Endothelial cell (in vitro differentiated cells): ENCODE results near the gene FBXL13. TPM values are rescaled to one million over a fixed set of nuclear protein-coding genes. Genes with fewer than 3 reads are reported as not detected.
"Not testable (repeated sequence)": the region's sequence is repeated elsewhere in the genome, so short reads cannot be mapped to it uniquely, and the experiment has no call there.

Source experiments
- DNase-seq: peaks from one replicate; pipeline ENCODE4 v3.0.0; 2021; ENCODE audit warnings: low spot score
- H3K27ac Mint-ChIP-seq: one replicate; pipeline ENCODE4 v1.8.0; 2021; ENCODE audit warnings: mixed read lengths, inconsistent platforms; ENCODE audit not compliant: unreplicated experiment
- H3K27me3 Mint-ChIP-seq: one replicate; pipeline ENCODE4 v1.8.0; 2021; ENCODE audit warnings: mild to moderate bottlenecking, moderate library complexity, mixed read lengths, inconsistent platforms; ENCODE audit not compliant: unreplicated experiment
- H3K36me3 Mint-ChIP-seq: one replicate; pipeline ENCODE4 v1.8.0; 2021; ENCODE audit warnings: mild to moderate bottlenecking, low read depth, mixed read lengths, inconsistent platforms; ENCODE audit not compliant: unreplicated experiment
- H3K4me1 Mint-ChIP-seq: one replicate; pipeline ENCODE4 v1.8.0; 2021; ENCODE audit warnings: mild to moderate bottlenecking, mixed read lengths, inconsistent platforms; ENCODE audit not compliant: unreplicated experiment
- H3K4me3 Mint-ChIP-seq: one replicate; pipeline ENCODE4 v1.8.0; 2021; ENCODE audit warnings: mild to moderate bottlenecking, mixed read lengths, inconsistent platforms; ENCODE audit not compliant: unreplicated experiment
- H3K9me3 Mint-ChIP-seq: one replicate; pipeline ENCODE4 v1.8.0; 2021; ENCODE audit warnings: mixed read lengths, inconsistent platforms; ENCODE audit not compliant: unreplicated experiment
- CTCF ChIP-seq: fragments of 200-600 bp; sonication (generic); IDR thresholded peaks from one replicate; pipeline ENCODE4 v1.5.0; 2021; ENCODE audit warnings: antibody characterized with exemption; ENCODE audit not compliant: unreplicated experiment
- total RNA-seq: library from RNA; stranded (reverse); fragmentation: NEBNext Ultra II Directional; extraction: Animal tissue kit (Norgen Biotek cat#: 25700); gene quantifications from one replicate; pipeline ENCODE4 v1.2.1, GENCODE V29; 2021; ENCODE audit not compliant: unreplicated experiment

FBXL13 gene
- total RNA-seq, 1 donor from 2014 or later, result 3.4 TPM

- Mint-ChIP-seq H3K27me3 (no peaks in the 10 kb centered on the region), H3K4me1 (no peaks in the 10 kb centered on the region), H3K4me3 (no peak overlapping the region), H3K9me3 (no peaks in the 10 kb centered on the region), H3K36me3 (peaks cover 7% of the 10 kb centered on the region), H3K27ac (no peak overlapping the region)
- DNase-seq, result no peak
- no peak for TF ChIP-seq CTCF
Observed at GRCh38 chr7:103058122-103058521, 16.5 kb downstream of the FBXL13 start.

GRCh38 chr7:103056006-103056405 is 18.6 kb downstream of the FBXL13 start:
- not testable (repeated sequence) for H3K27me3 Mint-ChIP-seq, H3K9me3 Mint-ChIP-seq, H3K27ac Mint-ChIP-seq, H3K4me1 Mint-ChIP-seq, H3K4me3 Mint-ChIP-seq, DNase-seq
- H3K36me3 Mint-ChIP-seq, result peaks cover 14% of the 10 kb centered on the region

GRCh38 chr7:103051519-103051918 is 23.1 kb downstream of the FBXL13 start:
- Mint-ChIP-seq H3K27me3 (no peaks in the 10 kb centered on the region), H3K36me3 (peaks cover 40% of the 10 kb centered on the region), H3K4me3 (no peak overlapping the region), H3K9me3 (peaks cover 17% of the 10 kb centered on the region), H3K4me1 (no peaks in the 10 kb centered on the region), H3K27ac (no peak overlapping the region)
- DNase-seq, result no peak
- TF ChIP-seq CTCF, result no peak

DNA sequence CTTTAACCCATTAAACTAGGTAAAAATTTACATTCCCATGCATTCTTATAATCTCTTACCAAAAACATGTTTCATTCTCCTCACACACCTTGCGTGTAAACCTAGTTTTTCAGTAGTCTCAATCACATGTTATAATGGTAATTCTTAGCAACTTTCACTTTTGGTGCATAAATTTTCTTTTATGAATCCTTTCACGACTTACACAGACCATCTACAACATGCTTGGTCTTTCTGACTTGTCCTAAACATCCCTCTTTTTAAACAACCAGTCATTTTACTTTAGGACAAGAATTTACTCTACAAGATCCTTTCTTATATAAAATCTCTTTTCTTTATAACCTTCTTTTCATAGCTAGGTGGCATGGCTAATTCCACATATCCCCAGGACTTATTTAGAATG is 25.8 kb downstream of the FBXL13 start:
- H3K4me3 Mint-ChIP-seq, result no peak overlapping the region
- H3K27ac Mint-ChIP-seq, result no peak overlapping the region
- H3K27me3 Mint-ChIP-seq, result no peaks in the 10 kb centered on the region
- H3K9me3 Mint-ChIP-seq, result peaks cover 17% of the 10 kb centered on the region
- no peaks in the 10 kb centered on the region for H3K4me1 Mint-ChIP-seq
- TF ChIP-seq CTCF, result no peak
- H3K36me3 Mint-ChIP-seq, result peaks cover 55% of the 10 kb centered on the region
- no peak for DNase-seq

- not testable (repeated sequence) for H3K27me3 Mint-ChIP-seq, H3K4me1 Mint-ChIP-seq, DNase-seq, H3K9me3 Mint-ChIP-seq, H3K4me3 Mint-ChIP-seq, H3K27ac Mint-ChIP-seq
- peaks cover 25% of the 10 kb centered on the region for H3K36me3 Mint-ChIP-seq
Observed at GRCh38 chr7:103041815-103042214, 32.8 kb downstream of the FBXL13 start.

DNA sequence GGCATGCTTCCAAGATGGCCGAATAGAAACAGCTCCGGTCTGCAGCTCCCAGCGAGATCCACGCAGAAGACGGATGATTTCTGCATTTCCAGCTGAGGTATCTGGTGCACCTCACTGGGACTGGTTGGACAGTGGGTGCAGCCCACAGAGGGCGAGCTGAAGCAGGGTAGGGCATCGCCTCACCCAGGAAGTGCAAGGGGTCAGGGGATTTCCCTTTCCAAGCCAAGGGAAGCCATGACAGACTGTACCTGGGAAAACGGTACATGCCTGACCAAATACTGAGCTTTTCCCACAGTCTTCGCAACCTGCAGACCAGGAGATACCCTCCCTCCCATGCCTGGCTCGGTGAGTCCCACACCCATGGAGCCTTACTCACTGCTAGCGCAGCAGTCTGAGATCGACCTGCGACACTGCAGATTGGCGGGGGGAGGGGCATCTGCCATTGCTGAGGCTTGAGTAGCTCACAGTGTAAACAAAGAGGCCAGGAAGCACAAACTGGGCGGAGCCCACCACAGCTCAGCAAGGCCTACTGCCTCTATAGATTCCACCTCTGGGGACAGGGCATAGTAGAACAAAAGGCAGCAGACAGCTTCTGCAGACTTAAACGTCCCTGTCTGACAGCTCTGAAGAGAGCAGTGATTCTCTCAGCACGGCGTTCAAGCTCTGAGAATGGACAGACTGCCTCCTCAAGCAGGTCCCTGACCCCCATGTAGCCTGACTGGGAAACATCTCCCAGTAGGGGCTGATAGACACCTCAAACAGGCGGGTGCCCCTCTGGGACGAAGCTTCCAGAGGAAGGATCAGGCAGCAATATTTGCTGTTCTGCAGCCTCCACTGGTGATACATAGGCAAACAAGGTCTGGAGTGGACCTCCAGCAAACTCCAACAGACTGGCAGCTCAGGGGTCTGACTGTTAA is 36.5 kb downstream of the FBXL13 start:
- not testable (repeated sequence) for H3K36me3 Mint-ChIP-seq, H3K4me1 Mint-ChIP-seq, H3K4me3 Mint-ChIP-seq, DNase-seq, H3K9me3 Mint-ChIP-seq, H3K27ac Mint-ChIP-seq, H3K27me3 Mint-ChIP-seq
